IMR-90 (cell line): ENCODE data around the gene PLB1. TPM values are rescaled to one million over a fixed set of nuclear protein-coding genes. Genes with fewer than 3 reads are reported as not detected.

Experiments
- ATAC-seq: fragments of 200-7000 bp; cut with Tn5 transposase; 2 replicates; pipeline ENCODE4 v1.9.1; 2020; ENCODE audit warnings: low read depth, mild to moderate bottlenecking, moderate library complexity
- BruUV-seq: library from RNA; stranded (reverse); fragments of 400-500 nt; replicated peaks from 2 replicates; lab custom pipeline; 2021; lab: Mats Ljungman, UMichigan
- CTCF ChIA-PET: fragments of 300-600 bp; formaldehyde crosslinking; extraction: SDS; loops from one replicate; lab custom pipeline; 2021; ENCODE audit warnings: antibody characterized with exemption; lab: Yijun Ruan, JAX
- POLR2A ChIA-PET: fragments of 300-600 bp; sonication (Branson Sonifier 250); formaldehyde crosslinking; loops from one replicate; lab custom pipeline; 2022; ENCODE audit warnings: antibody characterized with exemption; ENCODE audit not compliant: unreplicated experiment; lab: Charles Lee
- DNase-seq: peaks from one replicate; pipeline ENCODE4 v3.0.0; 2013
- H2AFZ ChIP-seq: replicated peaks from 2 replicates; pipeline ENCODE3; 2013; ENCODE audit warnings: low read length, mild to moderate bottlenecking; ENCODE audit not compliant: poor library complexity
- H2AK5ac ChIP-seq: 2 replicates; pipeline ENCODE4 v1.6.1; 2013; ENCODE audit warnings: low read depth, low read length, inconsistent platforms
- H2AK9ac ChIP-seq: replicated peaks from 2 replicates; pipeline ENCODE3; 2013; ENCODE audit warnings: mild to moderate bottlenecking, low read depth, low read length, moderate library complexity; ENCODE audit not compliant: poor library complexity
- H2BK120ac ChIP-seq: 2 replicates; pipeline ENCODE4 v1.6.1; 2013; ENCODE audit warnings: low read depth, low read length, inconsistent platforms
- H2BK15ac ChIP-seq: 3 replicates; pipeline ENCODE4 v1.6.1; 2013; ENCODE audit warnings: low read depth, low read length, inconsistent platforms
- H2BK20ac ChIP-seq: 2 replicates; pipeline ENCODE4 v1.6.1; 2013; ENCODE audit warnings: low read depth, mild to moderate bottlenecking, inconsistent platforms, low read length, moderate library complexity
- H2BK5ac ChIP-seq: 2 replicates; pipeline ENCODE4 v1.6.1; 2013; ENCODE audit warnings: mild to moderate bottlenecking, low read depth, low read length, inconsistent platforms; ENCODE audit not compliant: poor library complexity, severe bottlenecking
- H3K14ac ChIP-seq: replicated peaks from 2 replicates; pipeline ENCODE4 v1.6.1; 2013; ENCODE audit warnings: low read depth, low read length, inconsistent platforms
- H3K18ac ChIP-seq: 2 replicates; pipeline ENCODE4 v1.6.1; 2013; ENCODE audit warnings: low read depth, low read length, control low read depth
- H3K23ac ChIP-seq: 2 replicates; pipeline ENCODE4 v1.6.1; 2013; ENCODE audit warnings: low read depth, low read length, inconsistent platforms
- H3K27ac ChIP-seq: 2 replicates; pipeline ENCODE4 v1.5.1; 2013; ENCODE audit warnings: mild to moderate bottlenecking, control low read depth, low read length; ENCODE audit not compliant: insufficient read depth
- H3K27me3 ChIP-seq: 2 replicates; pipeline ENCODE4 v1.6.1; 2013; ENCODE audit warnings: low read length; ENCODE audit not compliant: control insufficient read depth, insufficient read depth
- H3K36me3 ChIP-seq: 2 replicates; pipeline ENCODE4 v1.6.1; 2013; ENCODE audit warnings: low read length, mixed read lengths; ENCODE audit not compliant: control insufficient read depth, insufficient read depth
- H3K4ac ChIP-seq: 2 replicates; pipeline ENCODE4 v1.6.1; 2013; ENCODE audit warnings: low read depth, low read length, inconsistent platforms
- H3K4me1 ChIP-seq: 2 replicates; pipeline ENCODE4 v1.6.1; 2013; ENCODE audit warnings: low read length, mixed read lengths; ENCODE audit not compliant: control insufficient read depth, insufficient read depth
- H3K4me2 ChIP-seq: 2 replicates; pipeline ENCODE4 v1.6.1; 2013; ENCODE audit warnings: low read depth, mild to moderate bottlenecking, control low read depth, low read length, moderate library complexity
- H3K4me3 ChIP-seq: 2 replicates; pipeline ENCODE4 v1.5.1; 2013; ENCODE audit warnings: low read depth, mild to moderate bottlenecking, control low read depth, low read length, moderate library complexity; ENCODE audit not compliant: insufficient read depth
- H3K56ac ChIP-seq: 2 replicates; pipeline ENCODE4 v1.6.1; 2013; ENCODE audit warnings: low read length, inconsistent platforms; ENCODE audit not compliant: insufficient read depth; ENCODE audit errors: extremely low read depth
- H3K79me1 ChIP-seq, 2 experiments: 2 replicates each; pipeline ENCODE4 v1.6.1; 2013; ENCODE audit warnings: low read length in 2 of 2, inconsistent platforms in 1 of 2, low read depth in 1 of 2
- H3K9ac ChIP-seq: 2 replicates; pipeline ENCODE4 v1.6.1; 2013; ENCODE audit warnings: low read depth, low read length, control low read depth
- H3K9me1 ChIP-seq: 2 replicates; pipeline ENCODE4 v1.6.1; 2013; ENCODE audit warnings: low read length, inconsistent platforms; ENCODE audit not compliant: insufficient read depth
- H3K9me3 ChIP-seq: 2 replicates; pipeline ENCODE4 v1.6.1; 2013; ENCODE audit warnings: low read length; ENCODE audit not compliant: control insufficient read depth, insufficient read depth
- H4K20me1 ChIP-seq: 2 replicates; pipeline ENCODE4 v1.6.1; 2013; ENCODE audit warnings: low read length, inconsistent platforms; ENCODE audit not compliant: insufficient read depth
- H4K5ac ChIP-seq: 2 replicates; pipeline ENCODE4 v1.6.1; 2013; ENCODE audit warnings: mild to moderate bottlenecking, low read depth, low read length, control low read depth
- H4K8ac ChIP-seq, 2 experiments: 2 replicates each; pipeline ENCODE4 v1.6.1; 2013; ENCODE audit warnings: low read depth in 2 of 2, low read length in 2 of 2, control low read depth in 1 of 2, inconsistent platforms in 1 of 2
- H4K91ac ChIP-seq: 2 replicates; pipeline ENCODE4 v1.6.1; 2013; ENCODE audit warnings: low read depth, low read length, inconsistent platforms; ENCODE audit not compliant: insufficient read depth
- CEBPB ChIP-seq: IDR thresholded peaks from 2 replicates; pipeline ENCODE4 v1.6.1; 2012; ENCODE audit warnings: low read depth, low read length, improper control_type of control experiment
- MAZ ChIP-seq: IDR thresholded peaks from 2 replicates; pipeline ENCODE4 v1.6.1; 2012; ENCODE audit warnings: low read depth, mild to moderate bottlenecking, low read length, improper control_type of control experiment, moderate library complexity, borderline replicate concordance
- NFE2L2 ChIP-seq: fragments of 150-350 bp; IDR thresholded peaks from 2 replicates; pipeline ENCODE4 v1.6.1; 2016; ENCODE audit warnings: low read depth, mild to moderate bottlenecking, low read length
- POLR2A ChIP-seq: IDR thresholded peaks from 2 replicates; pipeline ENCODE4 v1.6.1; 2012; ENCODE audit warnings: mild to moderate bottlenecking, low read depth, low read length
- RAD21 ChIP-seq: IDR thresholded peaks from 2 replicates; pipeline ENCODE4 v1.6.1; 2012; ENCODE audit warnings: low read length, improper control_type of control experiment
- WGBS, 2 experiments: methylation state at CpG; one replicate each; pipeline versions ENCODE4 v1.1.5 to v1.1.7; 2013; ENCODE audit warnings: missing lambda C conversion rate in 2 of 2; ENCODE audit not compliant: insufficient read length in 1 of 2; ENCODE audit errors: extremely low coverage in 2 of 2; 5-methylcytosine and 5-hydroxymethylcytosine counted together
- dilution Hi-C: fragments of 300-500 bp; cut with HindIII; formaldehyde crosslinking; loops from one replicate; pipeline ENCODE4 v1.14.3; 2018; ENCODE audit warnings: low sequenced_read_pairs; ENCODE audit not compliant: unreplicated experiment
- in situ Hi-C: fragments of 300-500 bp; cut with MboI; formaldehyde crosslinking; loops from 3 replicates; pipeline ENCODE4 v1.14.3; 2019; ENCODE audit warnings: low sequenced_read_pairs, inconsistent platforms, mixed read lengths
- intact Hi-C: fragments of 100-400 bp; cut with micrococcal nuclease; formaldehyde crosslinking; loops from 2 replicates; pipeline ENCODE4 v1.10.0; 2022
- polyA plus RNA-seq, 3 experiments: library from polyadenylated mRNA; depleted of rRNA; stranded (reverse); fragments of >200 nt; gene quantifications; 2 replicates each; pipeline ENCODE4 v1.2.3, GENCODE V29; 2012; ENCODE audit warnings: low replicate concordance in 1 of 3
- total RNA-seq: library from RNA; depleted of rRNA; stranded (reverse); fragments of >200 nt; gene quantifications from 2 replicates; pipeline ENCODE4 v1.2.3, GENCODE V29; 2012
- TF ChIP-seq, protein P1 (sequence below): fragments of 150-350 bp; IDR thresholded peaks from 2 replicates; pipeline ENCODE4 v1.6.1; 2016; ENCODE audit warnings: low read depth, mild to moderate bottlenecking, low read length, moderate library complexity, borderline replicate concordance

The PLB1 gene
- total and polyA plus RNA-seq, 2 of the 4 experiments (the other 2 are of a cell fraction) = 0.74 to 0.90 TPM

DNA sequence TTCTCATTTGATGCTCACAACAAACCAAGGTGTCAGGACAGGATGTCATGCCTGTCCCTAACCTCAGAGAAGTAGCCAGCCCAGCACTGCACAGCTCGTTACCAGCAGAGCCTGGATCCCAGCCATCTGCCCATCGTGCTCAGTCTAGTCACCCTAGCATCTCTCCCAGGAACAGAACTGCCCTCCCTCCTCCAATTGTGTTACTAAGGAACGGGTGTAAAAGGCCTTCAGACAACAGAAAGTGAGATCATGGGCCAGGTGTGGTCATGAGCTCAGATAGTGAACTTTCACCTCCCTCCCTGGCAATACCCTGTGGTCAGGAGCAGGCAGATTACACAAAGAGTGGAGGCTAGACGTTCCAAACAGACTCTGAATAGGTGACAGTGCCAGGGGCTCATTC lies 144.0 kb downstream of the PLB1 start:
- no peak overlapping the region for H3K56ac ChIP-seq
- in situ Hi-C loops (no loop called here), dilution Hi-C loops (no loop called here)

More for the DNA sequence above, 144.0 kb downstream of the PLB1 start:
- Histone ChIP-seq H3K4me2 (no peak overlapping the region), H3K36me3 (no peaks in the 10 kb centered on the region), H3K9ac (no peak overlapping the region), H4K91ac (no peak overlapping the region), H3K27me3 (no peaks in the 10 kb centered on the region), H3K23ac (no peak overlapping the region), H2AFZ (no peak overlapping the region), H3K27ac (no peak overlapping the region), H2AK9ac (no peak overlapping the region), H3K4me1 (peaks cover 10% of the 10 kb centered on the region), H3K79me1 (no peaks in the 10 kb centered on the region), H3K4ac (no peak overlapping the region), H4K20me1 (no peaks in the 10 kb centered on the region), H3K18ac (no peak overlapping the region), H3K14ac (no peak overlapping the region; the same call in 1 of the 2 replicates), H3K9me1 (peaks cover 3% of the 10 kb centered on the region; the same call in 1 of the 2 replicates), H2AK5ac (no peak overlapping the region), H2BK15ac (no peak overlapping the region), H4K5ac (no peak overlapping the region), H3K9me3 (no peaks in the 10 kb centered on the region), H3K4me3 (no peak overlapping the region), H4K8ac (no peak overlapping the region), H2BK20ac (no peak overlapping the region), H2BK5ac (no peak overlapping the region), H2BK120ac (no peak overlapping the region)
- intact Hi-C loops = no loop called here
- TF ChIP-seq CEBPB (no peak), NFE2L2 (no peak), MAZ (no peak), POLR2A (no peak), RAD21 (no peak)
- TF ChIP-seq, protein P1, sequence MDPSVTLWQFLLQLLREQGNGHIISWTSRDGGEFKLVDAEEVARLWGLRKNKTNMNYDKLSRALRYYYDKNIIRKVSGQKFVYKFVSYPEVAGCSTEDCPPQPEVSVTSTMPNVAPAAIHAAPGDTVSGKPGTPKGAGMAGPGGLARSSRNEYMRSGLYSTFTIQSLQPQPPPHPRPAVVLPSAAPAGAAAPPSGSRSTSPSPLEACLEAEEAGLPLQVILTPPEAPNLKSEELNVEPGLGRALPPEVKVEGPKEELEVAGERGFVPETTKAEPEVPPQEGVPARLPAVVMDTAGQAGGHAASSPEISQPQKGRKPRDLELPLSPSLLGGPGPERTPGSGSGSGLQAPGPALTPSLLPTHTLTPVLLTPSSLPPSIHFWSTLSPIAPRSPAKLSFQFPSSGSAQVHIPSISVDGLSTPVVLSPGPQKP = no peak
- ChIA-PET POLR2A (no interaction called here), CTCF (interaction anchor here (0.6 kb wide), 1 partner anchor 63 kb away, joined by 4 read pairs; no protein-coding TSS in a partner anchor)
- no CpG with 5 or more reads among the region's 4 CpGs for WGBS, 2 experiments
- DNase-seq = no peak
- ATAC-seq = no peak
- no TSS peak for BruUV-seq
